Measurements from ENCODE around the gene SLC5A8.

The SLC5A8 gene

GRCh38 chr12:101207086-101207780, 2.8 kb downstream of the SLC5A8 start:
- no peak overlapping the region for H3K4me3 ChIP-seq (ENCODE audit: low read depth, low read length)
- no peak for DNase-seq (ENCODE audit: low read depth)
- in situ Hi-C loops (cut with HindIII; ENCODE audit: low sequenced_read_pairs), result no loop called here
- no peak for TF ChIP-seq CTCF (IDR thresholded peaks at IDR 0.05; ENCODE audit: low read depth, low read length, missing control alignments)

GRCh38 chr12:101204602-101205304, 5.3 kb downstream of the SLC5A8 start:
- no peak for TF ChIP-seq CTCF (IDR thresholded peaks at IDR 0.05; ENCODE audit: low read depth, low read length, missing control alignments)
- H3K4me3 ChIP-seq (ENCODE audit: low read depth, low read length), result no peak overlapping the region
- in situ Hi-C loops (cut with HindIII; ENCODE audit: low sequenced_read_pairs), result no loop called here
- no peak for DNase-seq (ENCODE audit: low read depth)

GRCh38 chr12:101200824-101201223, 9.2 kb downstream of the SLC5A8 start:
- H3K4me3 ChIP-seq (ENCODE audit: low read depth, low read length), result no peak overlapping the region
- in situ Hi-C loops (cut with HindIII; ENCODE audit: low sequenced_read_pairs), result no loop called here
- DNase-seq (ENCODE audit: low read depth), result no peak
- TF ChIP-seq CTCF (IDR thresholded peaks at IDR 0.05; ENCODE audit: low read depth, low read length, missing control alignments), result no peak

GRCh38 chr12:101200145-101200544, 9.9 kb downstream of the SLC5A8 start:
- no peak overlapping the region for H3K4me3 ChIP-seq (ENCODE audit: low read depth, low read length)
- no peak for DNase-seq (ENCODE audit: low read depth)
- in situ Hi-C loops (cut with HindIII; ENCODE audit: low sequenced_read_pairs), result no loop called here
- TF ChIP-seq CTCF (IDR thresholded peaks at IDR 0.05; ENCODE audit: low read depth, low read length, missing control alignments), result no peak

- no peak for DNase-seq (ENCODE audit: low read depth)
- in situ Hi-C loops (cut with HindIII; ENCODE audit: low sequenced_read_pairs), result no loop called here
- H3K4me3 ChIP-seq (ENCODE audit: low read depth, low read length), result no peak overlapping the region
- TF ChIP-seq CTCF (IDR thresholded peaks at IDR 0.05; ENCODE audit: low read depth, low read length, missing control alignments), result no peak
Observed at GRCh38 chr12:101186291-101186690, 23.7 kb downstream of the SLC5A8 start.

- no peak overlapping the region for H3K4me3 ChIP-seq (ENCODE audit: low read depth, low read length)
- in situ Hi-C loops (cut with HindIII; ENCODE audit: low sequenced_read_pairs), result no loop called here
- DNase-seq (ENCODE audit: low read depth), result peak; percentile 33
- no peak for TF ChIP-seq CTCF (IDR thresholded peaks at IDR 0.05; ENCODE audit: low read depth, low read length, missing control alignments)
Observed at GRCh38 chr12:101181776-101182175, 28.3 kb downstream of the SLC5A8 start.

Measured in astrocyte of the cerebellum (primary cell).